Loucy (cell line): ENCODE results near the gene CFAP43.

Source experiments
- CTCF ChIP-seq: fragments of 200-600 bp; sonication (generic); conservative IDR thresholded peaks from 2 replicates; pipeline ENCODE4 v1.5.1; 2014; ENCODE audit warnings: mild to moderate bottlenecking, antibody characterized with exemption, low read length
- EZH2phosphoT487 ChIP-seq: fragments of 200-600 bp; IDR thresholded peaks from 2 replicates; pipeline ENCODE4 v1.6.1; 2018; ENCODE audit warnings: antibody characterized with exemption, mild to moderate bottlenecking, moderate library complexity, borderline replicate concordance

- TF ChIP-seq CTCF (no peak), EZH2phosphoT487 (no peak)
These were observed 1.7 kb downstream of the CFAP43 start for GRCh38 chr10:104230490-104230889.
